Measurements from ENCODE around the gene MCL1.
"Not testable (repeated sequence)": the region's sequence is repeated elsewhere in the genome, so short reads cannot be mapped to it uniquely, and the experiment has no call there.

GRCh38 chr1:150598346-150598745 is 18.9 kb upstream of the MCL1 start:
- not testable (repeated sequence) for TF ChIP-seq CTCF (IDR thresholded peaks at IDR 0.05; ENCODE audit: insufficient read depth, low read length, poor library complexity, severe bottlenecking); EZH2phosphoT487 (conservative IDR thresholded peaks at IDR 0.05; ENCODE audit: low read length)

All from SU-DHL-6 (cell line).